CD1c-positive myeloid dendritic cell (primary cell): ENCODE data around the gene USP20.

Experiments
- DNase-seq: peaks from one replicate; pipeline ENCODE4 v3.0.0-alpha.2; 2016; ENCODE audit errors: extremely low spot score

The USP20 gene

GRCh38 chr9:129918296-129918950, 83.2 kb downstream of the USP20 start:
- DNase-seq, result no peak

DNA sequence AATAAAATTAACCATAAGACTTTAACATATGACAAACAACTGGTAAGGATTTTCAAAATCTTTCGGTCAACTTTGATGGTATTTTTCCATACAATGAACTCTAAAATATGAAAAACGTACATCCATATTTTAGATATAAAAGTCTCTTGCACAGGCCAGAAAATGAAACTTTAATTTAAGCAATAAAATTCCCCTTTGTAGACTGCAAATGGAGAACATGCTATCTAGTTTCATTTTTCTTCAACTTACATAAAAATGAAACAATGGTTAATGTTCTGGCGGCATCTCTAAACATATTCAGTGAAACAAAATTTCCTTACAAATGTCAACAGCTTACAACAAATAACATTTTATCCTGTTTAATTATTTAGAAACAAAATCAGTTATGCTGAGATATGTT, 84.0 kb downstream of the USP20 start:
- no peak for DNase-seq

- DNase-seq, result peak; percentile 71
Observed at GRCh38 chr9:129919841-129920240, 84.6 kb downstream of the USP20 start.

DNA sequence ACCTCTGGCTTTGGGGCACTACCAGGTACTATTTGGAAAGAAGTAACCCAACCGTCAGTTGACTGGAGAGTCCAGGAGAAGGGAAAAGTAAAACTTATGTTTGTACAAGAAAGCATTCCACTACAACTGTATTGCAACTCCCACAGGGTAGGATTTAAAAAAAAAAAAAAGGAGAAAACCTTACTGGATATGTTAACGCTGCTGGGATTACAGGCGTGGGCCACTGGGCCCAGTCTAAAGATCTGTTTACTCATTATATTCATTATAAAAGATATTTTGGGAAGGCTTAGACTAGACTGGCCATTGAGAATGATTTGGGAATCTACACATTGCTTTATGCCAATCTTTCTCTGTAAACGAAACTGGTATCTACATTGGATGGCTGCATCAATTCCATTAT, 86.6 kb downstream of the USP20 start:
- DNase-seq, result no peak

DNA sequence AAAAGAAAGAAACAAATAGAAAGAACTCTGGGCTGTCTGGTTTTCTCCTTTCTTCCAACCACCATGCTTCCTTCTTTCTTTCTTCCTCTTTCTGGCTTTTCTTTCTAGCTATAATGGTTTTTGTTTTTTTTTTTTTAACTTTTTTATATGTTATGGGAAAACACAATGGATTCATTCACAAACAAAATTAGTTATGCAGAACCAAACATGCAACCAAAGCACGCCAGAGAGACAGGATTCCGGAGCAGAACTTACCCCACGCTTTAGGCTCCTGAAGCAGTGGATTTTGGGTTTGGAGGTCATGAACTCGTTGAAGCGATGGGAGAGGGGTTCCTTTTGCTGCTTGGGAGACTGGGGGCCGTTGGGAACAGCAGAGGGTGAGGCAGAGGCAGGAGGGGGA, 88.3 kb downstream of the USP20 start:
- DNase-seq, result no peak

GRCh38 chr9:129929496-129930125, 94.4 kb downstream of the USP20 start:
- DNase-seq, result no peak

DNA sequence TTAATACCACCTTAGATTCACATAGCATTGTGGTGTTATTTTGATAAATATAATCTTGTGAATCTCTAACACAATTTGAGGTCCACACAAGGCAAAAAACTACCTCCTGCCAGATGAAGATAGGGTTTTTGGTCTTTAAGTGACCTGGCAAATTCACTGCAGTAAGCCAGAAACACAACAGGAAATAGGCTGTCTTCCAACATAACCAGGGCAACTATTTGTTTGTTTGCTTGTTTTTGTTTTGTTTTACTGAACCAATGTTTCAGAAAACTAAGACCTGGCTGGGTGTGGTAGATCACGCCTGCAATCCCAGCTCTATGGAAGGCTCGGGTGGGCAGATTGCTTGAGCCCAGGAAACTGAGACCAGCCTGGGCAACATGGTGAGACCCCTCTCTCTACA, 95.5 kb downstream of the USP20 start:
- no peak for DNase-seq
